K562 treated with DMSO at 1 percent for 48 hours (cell line): ENCODE measurements around the gene RHCG. TPM values are rescaled to one million over a fixed set of nuclear protein-coding genes. Genes with fewer than 3 reads are reported as not detected.

Source experiments
- total RNA-seq: library from RNA; unstranded; fragments of 300-600 nt; gene quantifications from 2 replicates; pipeline ENCODE4 v1.2.3, GENCODE V29; 2022; ENCODE audit warnings: low replicate concordance; ENCODE audit errors: extremely low read depth

RHCG gene
- total RNA-seq = not detected in 2 replicates

GRCh38 chr15:89496155-89497098 lies at the start of gene RHCG:
Gene RHCG, minus strand, starts transcription at chr15:89496583. Its CDS starts 39 bp downstream, at chr15:89496544.

Other genes starting within 250 kb of the RHCG start
- gene POLG, start 161.8 kb downstream of the RHCG start, total RNA-seq = not detected in 2 replicates
- gene TICRR, start 78.9 kb upstream of the RHCG start, total RNA-seq = not detected in 2 replicates
- not detected in 2 replicates for gene KIF7, start 158.9 kb upstream of the RHCG start, total RNA-seq
- not detected in 2 replicates for gene PLIN1, start 182.8 kb upstream of the RHCG start, total RNA-seq
- gene PEX11A, start 194.2 kb upstream of the RHCG start, total RNA-seq = not detected in 2 replicates
- gene WDR93, start 194.2 kb upstream of the RHCG start, total RNA-seq = not detected in 2 replicates